NCI-H226 (cell line): ENCODE measurements around the gene DCT.
"Not testable (repeated sequence)": the region's sequence is repeated elsewhere in the genome, so short reads cannot be mapped to it uniquely, and the experiment has no call there.

Experiments
- DNase-seq: peaks from one replicate; pipeline ENCODE4 v3.0.0-alpha.2; 2015

DCT gene

DNA sequence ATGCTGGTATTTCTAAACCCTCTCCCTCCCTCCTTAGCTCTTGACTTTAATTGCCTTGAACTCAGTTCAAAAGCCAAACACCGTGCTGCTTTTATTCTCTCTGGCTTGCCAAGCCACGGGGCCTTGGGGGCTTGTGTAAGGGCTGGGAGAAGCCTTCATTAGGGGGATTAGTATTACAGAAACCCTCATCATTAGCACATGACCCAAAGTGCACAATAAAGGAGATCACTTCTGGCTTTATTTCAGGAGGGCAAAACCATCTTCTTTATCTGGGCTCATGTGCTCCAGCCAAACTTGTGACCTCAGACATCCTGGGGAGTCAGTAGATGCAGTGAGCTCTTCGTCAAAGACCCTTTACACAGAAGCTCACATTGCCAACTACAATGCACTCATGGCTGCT, at the start of gene DCT:
Gene DCT (minus strand): TSS at position 67 of the 400 bp plus-strand sequence. CDS start 427 bp downstream, outside the sequence.
- no peak for DNase-seq

DNA sequence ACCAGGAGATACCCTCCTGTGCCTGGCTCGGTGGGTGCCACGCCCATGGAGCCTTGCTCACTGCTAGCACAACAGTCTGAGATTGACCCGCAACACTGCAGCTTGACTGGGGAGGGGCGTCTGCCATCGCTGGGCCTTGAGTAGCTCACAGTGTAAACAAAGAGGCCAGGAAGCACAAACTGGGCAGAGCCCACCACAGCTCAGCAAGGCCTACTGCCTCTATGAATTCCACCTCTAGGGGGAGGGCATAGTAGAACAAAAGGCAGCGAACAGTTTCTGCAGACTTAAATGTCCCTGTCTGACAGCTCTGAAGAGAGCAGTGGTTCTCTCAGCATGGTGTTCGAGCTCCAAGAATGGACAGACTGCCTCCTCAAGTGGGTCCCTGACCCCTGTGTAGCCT, 47.5 kb upstream of the DCT start:
- not testable (repeated sequence) for DNase-seq

- DNase-seq = no peak
These were observed 46.3 kb upstream of the DCT start for GRCh38 chr13:94525781-94526180.

GRCh38 chr13:94524407-94524806, 44.9 kb upstream of the DCT start:
- no peak for DNase-seq

DNA sequence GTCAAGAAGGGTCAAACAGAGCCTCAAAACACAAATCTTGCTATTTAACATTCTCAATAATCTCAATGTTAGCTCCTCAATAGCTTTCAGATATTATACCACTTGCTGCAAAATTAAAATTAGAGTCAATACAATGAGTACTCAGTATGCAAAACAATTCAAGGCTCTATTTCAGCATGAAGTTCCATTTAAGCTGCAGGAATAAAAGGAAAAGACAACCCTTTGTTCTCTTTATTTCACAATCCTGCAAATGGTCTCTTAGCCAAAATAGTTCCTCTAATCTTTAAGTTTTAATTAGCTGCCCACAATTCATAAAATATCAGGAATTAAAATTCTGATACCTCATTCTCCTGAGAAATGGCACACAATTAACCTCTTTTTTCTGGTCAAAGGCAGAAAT, 40.5 kb upstream of the DCT start:
- no peak for DNase-seq

DNA sequence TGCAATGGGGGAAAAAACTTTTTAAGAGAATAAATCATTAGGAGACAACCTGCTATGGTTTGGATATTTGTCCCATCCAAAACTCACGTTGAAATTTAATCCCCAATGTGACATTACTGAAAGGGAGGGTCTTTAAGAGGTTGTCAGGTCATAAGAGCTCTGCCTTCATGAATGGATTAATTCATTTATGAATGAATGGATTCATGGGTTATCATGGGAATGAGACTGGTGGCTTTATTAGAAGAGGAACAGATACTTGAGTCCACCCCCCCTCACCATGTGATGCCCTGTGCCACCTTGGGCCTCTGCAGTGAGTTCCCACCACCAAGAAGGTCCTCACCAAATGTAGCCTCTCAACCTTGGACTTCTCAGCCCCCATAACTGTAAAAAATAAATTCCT, 37.0 kb upstream of the DCT start:
- DNase-seq = no peak

GRCh38 chr13:94515911-94516310, 36.4 kb upstream of the DCT start:
- DNase-seq = no peak

DNA sequence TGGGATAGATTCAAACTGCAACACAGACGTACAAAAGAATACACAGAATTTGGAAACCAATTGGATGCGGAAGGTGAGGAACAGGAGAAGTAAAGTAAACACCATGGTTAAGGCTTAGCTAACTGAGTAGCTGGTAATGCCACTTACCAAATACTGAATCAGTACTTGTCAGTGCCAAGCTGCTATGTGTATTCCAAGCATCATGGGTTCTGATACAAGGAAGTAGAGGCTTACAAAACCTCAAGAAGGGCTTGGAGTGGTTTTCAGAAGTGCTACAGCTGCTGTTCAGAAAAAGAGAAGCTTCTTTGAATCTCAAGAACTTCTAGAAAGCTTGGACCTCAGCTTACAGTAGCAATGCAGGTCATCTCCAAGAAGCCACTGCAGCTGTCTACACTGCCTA, 35.9 kb upstream of the DCT start:
- DNase-seq = no peak

GRCh38 chr13:94513026-94513425, 33.5 kb upstream of the DCT start:
- DNase-seq = no peak

DNA sequence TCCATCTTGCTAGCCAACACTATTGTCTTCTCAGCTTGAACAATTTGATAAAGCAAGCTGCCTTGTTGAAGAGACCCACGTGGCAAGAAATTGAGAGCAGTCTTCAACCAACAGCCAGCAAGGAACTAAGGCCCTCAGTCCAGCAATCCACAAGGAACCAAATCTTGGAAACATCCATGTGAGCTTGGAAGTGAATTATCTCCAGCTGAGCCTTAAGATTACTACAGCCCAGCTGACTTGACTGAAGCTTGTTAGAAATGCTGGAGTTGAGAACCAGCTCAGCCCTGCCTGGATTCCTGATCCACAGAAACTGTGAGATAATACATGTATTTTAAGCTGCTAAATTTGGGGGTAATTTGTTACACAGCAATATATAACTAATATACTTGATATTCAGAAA, 26.2 kb upstream of the DCT start:
- DNase-seq = no peak

DNA sequence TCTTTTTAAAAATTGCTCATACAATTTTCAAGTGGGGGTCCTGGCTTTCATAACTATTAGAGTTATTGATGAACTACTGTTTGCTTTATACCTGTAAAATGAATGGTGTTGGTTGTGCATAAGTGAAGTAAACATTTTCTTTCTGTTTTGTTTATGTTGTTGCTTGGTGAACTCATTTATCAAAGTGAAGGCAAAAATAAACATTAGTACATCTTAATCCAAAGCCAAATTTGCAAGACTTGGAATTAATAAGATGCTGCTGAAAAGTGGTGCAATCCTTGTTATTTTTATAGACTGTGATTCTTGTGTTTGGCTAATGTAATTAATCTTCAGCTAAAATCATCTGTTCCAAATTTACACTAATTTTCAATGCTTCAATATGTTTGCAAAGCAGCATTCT, 24.4 kb upstream of the DCT start:
- DNase-seq = no peak

DNA sequence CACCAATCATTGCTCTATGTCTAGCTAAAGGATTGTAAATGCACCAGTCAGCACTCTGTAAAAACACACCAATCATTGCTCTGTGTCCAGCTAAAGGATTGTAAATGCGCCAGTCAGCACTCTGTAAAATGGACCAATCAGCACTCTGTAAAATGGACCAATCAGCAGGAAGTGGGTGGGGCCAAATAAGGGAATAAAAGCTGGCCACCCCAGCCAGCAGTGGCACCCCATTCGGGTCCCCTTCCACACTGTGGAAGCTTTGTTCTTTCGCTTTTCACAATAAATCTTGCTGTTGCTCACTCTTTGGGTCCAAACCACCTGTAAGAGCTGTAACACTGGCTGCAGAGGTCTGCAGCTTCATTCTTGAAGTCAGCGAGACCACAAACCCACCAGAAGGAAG, 19.3 kb upstream of the DCT start:
- not testable (repeated sequence) for DNase-seq

DNA sequence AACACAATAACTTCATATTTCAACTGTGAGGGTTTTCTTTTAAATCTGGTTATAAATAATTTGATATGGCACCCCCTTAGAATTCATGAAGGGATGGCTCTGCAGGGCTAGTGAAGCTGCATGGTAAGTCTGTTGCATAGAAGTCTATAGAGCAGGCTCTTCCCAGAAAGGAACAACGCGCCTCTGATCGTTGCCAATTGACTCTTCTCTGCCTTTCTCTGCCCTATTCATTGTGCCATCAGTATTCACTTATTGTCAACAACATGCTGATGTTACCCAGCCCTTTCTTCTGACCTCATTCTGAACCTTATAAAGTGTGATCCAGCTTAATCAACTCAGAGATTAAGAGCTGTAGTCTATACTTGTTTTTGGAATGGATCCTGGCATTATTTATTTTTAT, 16.3 kb upstream of the DCT start:
- DNase-seq = no peak

GRCh38 chr13:94494026-94494425, 14.5 kb upstream of the DCT start:
- DNase-seq = no peak

GRCh38 chr13:94487043-94487442, 7.6 kb upstream of the DCT start:
- no peak for DNase-seq

GRCh38 chr13:94483970-94484369, 4.5 kb upstream of the DCT start:
- no peak for DNase-seq

DNA sequence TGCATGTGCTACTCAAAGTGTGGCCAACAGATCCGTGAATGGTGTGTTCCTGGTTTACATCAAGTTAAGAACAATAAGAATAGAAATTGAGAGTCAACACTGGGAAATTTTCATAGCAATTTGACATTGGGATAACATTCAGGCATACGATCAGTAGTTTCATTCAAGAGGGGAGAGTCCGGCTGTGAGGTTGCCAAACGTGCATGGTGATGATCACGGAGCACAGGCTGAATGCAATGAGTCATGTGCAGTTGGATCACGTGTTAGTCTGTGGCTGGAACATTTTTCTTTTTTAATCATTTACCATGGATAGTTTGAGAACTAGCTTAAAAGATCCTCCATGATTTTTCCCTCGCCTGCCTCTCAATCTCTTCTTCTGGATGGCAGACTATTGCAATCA, 2.5 kb upstream of the DCT start:
- peak; percentile 37 for DNase-seq

- no peak for DNase-seq
These were observed 1.2 kb upstream of the DCT start for GRCh38 chr13:94480672-94481145.

- no peak for DNase-seq
These were observed 569 bp downstream of the DCT start for GRCh38 chr13:94478913-94479312.

- DNase-seq = no peak
These were observed 9.4 kb downstream of the DCT start for GRCh38 chr13:94470126-94470525.

- peak; percentile 7 for DNase-seq
These were observed 14.7 kb downstream of the DCT start for GRCh38 chr13:94464771-94465170.

- DNase-seq = no peak
These were observed 16.8 kb downstream of the DCT start for GRCh38 chr13:94462670-94463069.

DNA sequence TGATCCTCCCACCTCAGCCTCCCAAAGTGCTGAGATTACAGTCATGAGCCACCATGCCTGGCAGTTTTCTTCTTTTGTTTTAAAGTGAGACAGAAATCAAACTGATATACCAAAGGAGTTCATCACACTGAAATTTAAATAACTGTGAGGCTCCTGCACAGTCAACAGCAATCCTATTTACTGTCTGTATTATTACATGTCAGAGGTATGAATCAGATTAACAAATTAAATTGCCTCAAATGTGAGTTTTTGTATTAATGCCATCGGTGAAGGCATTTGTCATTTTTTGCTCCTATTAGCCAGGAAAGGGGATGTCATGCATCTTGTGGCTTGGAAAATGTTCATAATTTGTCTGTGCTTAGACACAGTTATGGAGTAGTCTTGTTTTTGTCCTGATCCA, 20.4 kb downstream of the DCT start:
- no peak for DNase-seq

GRCh38 chr13:94455414-94455813, 24.1 kb downstream of the DCT start:
- DNase-seq = no peak

GRCh38 chr13:94454906-94455305, 24.6 kb downstream of the DCT start:
- DNase-seq = peak; percentile 73

GRCh38 chr13:94454334-94454733, 25.1 kb downstream of the DCT start:
- DNase-seq = no peak
